MCF 10A (cell line): Measurements from ENCODE around the gene HDAC7. TPM values are rescaled to one million over a fixed set of nuclear protein-coding genes. Genes with fewer than 3 reads are reported as not detected.

Experiments used
- BruUV-seq: library from RNA; stranded (reverse); fragments of 400-500 nt; replicated peaks from 2 replicates; lab custom pipeline; 2021; lab: Mats Ljungman, UMichigan
- CTCF ChIA-PET: fragments of 300-600 bp; sonication (Branson Sonifier 250); formaldehyde crosslinking; extraction: SDS; loops from one replicate; lab custom pipeline; 2021; ENCODE audit warnings: antibody characterized with exemption, inconsistent platforms; lab: Yijun Ruan, JAX
- POLR2A ChIA-PET: fragments of 300-600, 350-650 bp; sonication (Branson Sonifier 250); formaldehyde crosslinking; extraction: SDS; loops from one replicate; lab custom pipeline; 2020; ENCODE audit warnings: antibody characterized with exemption, inconsistent platforms; lab: Yijun Ruan, JAX
- DNase-seq: peaks from one replicate; pipeline ENCODE4 v3.0.0-alpha.2; 2018; ENCODE audit not compliant: unreplicated experiment
- H3K27ac Mint-ChIP-seq: one replicate; pipeline ENCODE4 v1.8.0; 2022; ENCODE audit warnings: mild to moderate bottlenecking, low read depth, mixed read lengths; ENCODE audit not compliant: unreplicated experiment
- H3K27me3 Mint-ChIP-seq: one replicate; pipeline ENCODE4 v1.8.0; 2022; ENCODE audit warnings: mixed read lengths; ENCODE audit not compliant: insufficient read depth, unreplicated experiment
- H3K36me3 Mint-ChIP-seq: one replicate; pipeline ENCODE4 v1.8.0; 2022; ENCODE audit warnings: mild to moderate bottlenecking, moderate library complexity, mixed read lengths; ENCODE audit not compliant: insufficient read depth, unreplicated experiment
- H3K4me1 Mint-ChIP-seq: one replicate; pipeline ENCODE4 v1.8.0; 2022; ENCODE audit warnings: mixed read lengths; ENCODE audit not compliant: insufficient read depth, unreplicated experiment
- H3K4me3 Mint-ChIP-seq: one replicate; pipeline ENCODE4 v1.8.0; 2022; ENCODE audit warnings: mild to moderate bottlenecking, moderate library complexity, mixed read lengths; ENCODE audit not compliant: unreplicated experiment
- H3K9me3 Mint-ChIP-seq: one replicate; pipeline ENCODE4 v1.8.0; 2022; ENCODE audit warnings: mixed read lengths; ENCODE audit not compliant: unreplicated experiment
- intact Hi-C: fragments of 100-400 bp; cut with micrococcal nuclease; formaldehyde crosslinking; loops from 2 replicates; pipeline ENCODE4 v1.14.1; 2022
- total RNA-seq: library from RNA; stranded (reverse); gene quantifications from 2 replicates; pipeline ENCODE4 v1.2.3, GENCODE V29; 2022
- TF ChIP-seq, protein P1 (sequence below): fragments of 200-600 bp; IDR thresholded peaks from one replicate; pipeline ENCODE4 v1.8.0; 2022; ENCODE audit warnings: antibody characterized with exemption, mild to moderate bottlenecking; ENCODE audit not compliant: unreplicated experiment

The HDAC7 gene
- total RNA-seq, 1 experiment from 2014 or later: 80.1 TPM

DNA sequence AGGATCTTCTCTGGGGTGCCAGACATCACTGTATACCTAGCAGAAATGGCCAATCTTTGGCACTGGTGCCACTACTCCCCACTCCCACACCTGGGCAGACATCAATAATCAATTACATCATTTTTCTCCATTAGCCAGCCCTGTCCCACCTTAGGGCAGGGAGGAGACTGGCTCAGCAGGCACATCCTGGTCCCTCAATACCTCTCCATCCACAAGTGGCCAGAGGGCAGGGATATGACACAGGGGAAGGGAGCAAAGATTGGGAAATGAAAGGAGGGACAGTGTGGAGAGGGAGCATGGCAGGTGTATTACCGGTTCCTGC is 71.2 kb downstream of the HDAC7 start:
- no peak for DNase-seq
- intact Hi-C loops: no loop called here
- Mint-ChIP-seq H3K4me3 (no peak overlapping the region), H3K36me3 (peaks cover 6% of the 10 kb centered on the region), H3K27me3 (peaks cover 17% of the 10 kb centered on the region), H3K4me1 (peaks cover 16% of the 10 kb centered on the region), H3K27ac (no peak overlapping the region), H3K9me3 (no peaks in the 10 kb centered on the region)
- ChIA-PET CTCF (interaction anchor here (1.2 kb wide), 1 partner anchor 21 kb away, joined by 5 read pairs; no protein-coding TSS in a partner anchor), POLR2A (no interaction called here)
- TF ChIP-seq, protein P1, sequence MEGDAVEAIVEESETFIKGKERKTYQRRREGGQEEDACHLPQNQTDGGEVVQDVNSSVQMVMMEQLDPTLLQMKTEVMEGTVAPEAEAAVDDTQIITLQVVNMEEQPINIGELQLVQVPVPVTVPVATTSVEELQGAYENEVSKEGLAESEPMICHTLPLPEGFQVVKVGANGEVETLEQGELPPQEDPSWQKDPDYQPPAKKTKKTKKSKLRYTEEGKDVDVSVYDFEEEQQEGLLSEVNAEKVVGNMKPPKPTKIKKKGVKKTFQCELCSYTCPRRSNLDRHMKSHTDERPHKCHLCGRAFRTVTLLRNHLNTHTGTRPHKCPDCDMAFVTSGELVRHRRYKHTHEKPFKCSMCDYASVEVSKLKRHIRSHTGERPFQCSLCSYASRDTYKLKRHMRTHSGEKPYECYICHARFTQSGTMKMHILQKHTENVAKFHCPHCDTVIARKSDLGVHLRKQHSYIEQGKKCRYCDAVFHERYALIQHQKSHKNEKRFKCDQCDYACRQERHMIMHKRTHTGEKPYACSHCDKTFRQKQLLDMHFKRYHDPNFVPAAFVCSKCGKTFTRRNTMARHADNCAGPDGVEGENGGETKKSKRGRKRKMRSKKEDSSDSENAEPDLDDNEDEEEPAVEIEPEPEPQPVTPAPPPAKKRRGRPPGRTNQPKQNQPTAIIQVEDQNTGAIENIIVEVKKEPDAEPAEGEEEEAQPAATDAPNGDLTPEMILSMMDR: no peak
- BruUV-seq: no TSS peak

DNA sequence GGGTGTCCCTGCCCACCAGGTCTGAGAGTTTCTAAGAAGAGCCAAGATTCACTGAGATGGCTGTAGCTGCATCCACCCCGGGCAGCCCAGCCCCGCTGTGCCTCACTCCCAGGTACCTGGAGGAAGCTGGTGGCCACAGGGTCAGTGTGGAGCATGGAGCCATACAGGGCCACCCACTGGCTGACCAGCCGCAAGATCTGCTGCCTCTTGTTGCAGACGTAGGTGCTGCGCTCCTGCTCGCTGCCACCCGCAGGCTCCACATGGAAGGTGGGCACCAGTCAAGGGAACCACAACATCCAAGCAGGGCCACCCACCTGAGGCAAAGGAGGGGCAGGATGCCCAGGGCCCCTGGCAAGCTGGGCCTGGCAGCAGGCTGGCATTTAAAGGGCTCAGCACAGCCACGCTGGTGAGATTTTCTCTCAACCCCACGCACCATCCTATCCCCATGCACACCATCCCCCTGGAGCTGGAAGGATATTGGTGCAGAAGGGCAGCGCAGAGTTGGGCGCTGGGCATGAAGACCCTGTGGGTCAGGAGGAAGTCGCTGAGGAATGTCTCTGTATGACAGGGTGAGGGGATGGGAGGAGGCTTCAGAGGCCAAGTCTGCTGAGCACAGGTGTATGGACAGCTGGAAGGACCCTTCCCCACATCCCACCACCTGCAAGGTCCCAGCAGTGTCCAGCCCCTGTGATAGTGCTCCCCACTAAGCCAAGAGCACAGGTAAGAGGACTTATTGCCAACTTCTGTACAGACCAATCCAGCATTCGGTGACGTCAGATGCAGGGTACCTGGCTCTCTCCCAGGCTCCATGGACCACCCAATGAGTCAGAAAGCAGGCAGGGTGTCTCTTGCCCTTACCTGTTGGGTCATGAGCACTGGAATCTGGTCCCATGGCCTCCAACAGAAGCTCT is 71.9 kb downstream of the HDAC7 start:
- no TSS peak for BruUV-seq
- TF ChIP-seq, protein P1: no peak
- Mint-ChIP-seq H3K27me3 (peaks cover 17% of the 10 kb centered on the region), H3K9me3 (no peaks in the 10 kb centered on the region), H3K4me1 (peaks cover 10% of the 10 kb centered on the region), H3K27ac (no peak overlapping the region), H3K4me3 (no peak overlapping the region), H3K36me3 (peaks cover 6% of the 10 kb centered on the region)
- ChIA-PET POLR2A (no interaction called here), CTCF (interaction anchor here (0.6 to 2.4 kb wide), 7 partner anchors 19 to 338 kb away, joined by 3 to 23 read pairs (median 5); no protein-coding TSS in a partner anchor)
- intact Hi-C loops: no loop called here
- DNase-seq: no peak

DNA sequence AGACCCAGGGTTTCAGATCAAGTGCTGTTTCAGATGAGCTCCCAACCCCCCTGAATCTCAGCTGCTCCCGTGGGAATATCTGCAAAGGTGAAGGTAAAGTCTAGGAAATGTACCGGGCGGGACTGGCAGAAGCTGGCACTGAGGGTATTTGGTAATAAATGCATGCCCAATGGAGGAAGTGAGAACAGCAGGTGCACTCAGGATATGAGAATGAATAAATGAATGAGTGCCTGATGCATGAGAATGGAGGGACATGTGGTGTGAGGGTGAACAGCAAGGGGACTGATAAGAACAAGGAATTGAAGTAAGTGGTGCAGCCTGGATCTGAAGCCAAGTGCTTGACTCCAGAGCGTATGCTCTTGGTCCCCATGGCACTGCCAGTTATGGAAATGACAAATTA is 72.6 kb downstream of the HDAC7 start:
- intact Hi-C loops: no loop called here
- no TSS peak for BruUV-seq

DNA sequence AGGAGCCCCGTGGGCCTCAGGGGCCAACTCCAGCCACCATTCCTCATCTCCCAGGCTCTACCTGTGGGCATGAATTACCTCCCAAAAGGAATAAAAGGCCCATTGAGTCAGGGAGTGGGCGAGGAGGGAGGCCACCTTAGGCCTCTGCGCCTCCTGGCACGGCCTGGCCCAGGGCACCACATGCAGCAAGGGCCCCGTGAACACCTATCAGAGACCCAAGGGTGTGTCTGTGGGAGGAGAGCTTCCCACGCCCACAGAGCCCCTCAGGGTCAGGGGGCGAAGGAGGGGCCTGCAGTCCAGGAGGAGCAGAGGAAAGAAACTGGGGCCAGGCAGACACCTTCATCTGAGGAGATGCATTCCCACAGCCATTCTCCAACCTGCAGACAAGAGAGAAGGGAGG is 73.2 kb downstream of the HDAC7 start:
- Mint-ChIP-seq H3K4me3 (no peak overlapping the region), H3K27ac (no peak overlapping the region), H3K4me1 (peaks cover under 1% of the 10 kb centered on the region), H3K9me3 (no peaks in the 10 kb centered on the region), H3K36me3 (peaks cover 4% of the 10 kb centered on the region), H3K27me3 (peaks cover 17% of the 10 kb centered on the region)
- ChIA-PET POLR2A (interaction anchor here (0.8 kb wide), 1 partner anchor 9 kb away, joined by 3 read pairs; no protein-coding TSS in a partner anchor), CTCF (interaction anchor here (0.6 to 6.1 kb wide), 8 partner anchors 20 to 97 kb away, joined by 3 to 69 read pairs (median 4); no protein-coding TSS in a partner anchor)
- TF ChIP-seq, protein P1: no peak
- no TSS peak for BruUV-seq
- no peak for DNase-seq
- intact Hi-C loops: no loop called here

More for the DNA sequence above, 72.6 kb downstream of the HDAC7 start:
- no peak overlapping the region for H3K27ac Mint-ChIP-seq
- H3K9me3 Mint-ChIP-seq: no peaks in the 10 kb centered on the region
- DNase-seq: no peak
- H3K36me3 Mint-ChIP-seq: peaks cover 6% of the 10 kb centered on the region
- TF ChIP-seq, protein P1: no peak
- H3K27me3 Mint-ChIP-seq: peaks cover 17% of the 10 kb centered on the region
- no peak overlapping the region for H3K4me3 Mint-ChIP-seq
- peaks cover 3% of the 10 kb centered on the region for H3K4me1 Mint-ChIP-seq
- ChIA-PET POLR2A (interaction anchor here (0.8 kb wide), 1 partner anchor 8 kb away, joined by 3 read pairs; no protein-coding TSS in a partner anchor), CTCF (interaction anchor here (0.6 to 2.4 kb wide), 9 partner anchors 19 to 97 kb away, joined by 3 to 23 read pairs (median 4); no protein-coding TSS in a partner anchor)
